ENCODE results near the gene LHFPL6. TPM values are rescaled to one million over a fixed set of nuclear protein-coding genes. Genes with fewer than 3 reads are reported as not detected.

The LHFPL6 gene
- total and polyA plus RNA-seq, 10 of the 15 experiments (the other 5 are each of a cell fraction or from before 2014, with no cell fraction given): 0.11 to 4.6 (median 0.41) TPM

- TF ChIP-seq ATF2 (IDR thresholded peaks at IDR 0.05; ENCODE audit: low read length): no peak
- no peak for TF ChIP-seq NBN (IDR thresholded peaks at IDR 0.05)
- TF ChIP-seq ZNF687 (IDR thresholded peaks at IDR 0.05): no peak
- TF ChIP-seq SRF (IDR thresholded peaks at IDR 0.05; ENCODE audit: low read depth in 2 of 2, low read length in 2 of 2): no peak
- no peak for TF ChIP-seq CHD4 (IDR thresholded peaks at IDR 0.05)
- no peak for TF ChIP-seq MEF2B (IDR thresholded peaks at IDR 0.05; ENCODE audit: partially characterized antibody, poor library complexity, severe bottlenecking)
- no peak for TF ChIP-seq ZBED1 (IDR thresholded peaks at IDR 0.05; ENCODE audit: borderline replicate concordance)
These were observed 145.7 kb downstream of the LHFPL6 start (continued) for GRCh38 chr13:39457274-39457673.

- ChIA-PET RAD21 (ENCODE audit: unreplicated experiment) (no interaction called here), CTCF (no interaction called here), POLR2A (interaction anchor here (0.6 kb wide), 1 partner anchor 9 kb away, joined by 4 read pairs; no protein-coding TSS in a partner anchor), SMC1A (ENCODE audit: uncharacterized antibody, unreplicated experiment) (no interaction called here)
- 43% methylated on average over 4 of the region's 4 CpGs for WGBS (ENCODE audit: insufficient coverage, insufficient replicate concordance, low lambda C conversion rate, missing lambda C conversion rate)
- Histone ChIP-seq H3K27me3 (replicated peaks in 1 of 2; ENCODE audit: control insufficient read depth in 2 of 2, insufficient read depth in 2 of 2, low read length in 1 of 2) (no peaks in the 10 kb centered on the region), H3K79me2 (ENCODE audit: control insufficient read depth, insufficient read depth, low read length) (no peaks in the 10 kb centered on the region), H3K36me3 (ENCODE audit: control insufficient read depth in 2 of 2, insufficient read depth in 2 of 2, low read length in 1 of 2) (no peaks in the 10 kb centered on the region), H2AFZ (ENCODE audit: control insufficient read depth, low read depth, low read length) (no peak overlapping the region), H3K27ac (ENCODE audit: control insufficient read depth, insufficient read depth) (no peak overlapping the region), H3K4me1 (ENCODE audit: control insufficient read depth, insufficient read depth, low read length) (no peaks in the 10 kb centered on the region), H4K20me1 (ENCODE audit: control insufficient read depth, insufficient read depth) (no peaks in the 10 kb centered on the region), H3K9ac (ENCODE audit: control insufficient read depth, insufficient read depth, low read length) (no peak overlapping the region), H3K4me3 (no peak overlapping the region), H3K4me2 (ENCODE audit: control insufficient read depth, insufficient read depth) (no peak overlapping the region), H3K9me3 (replicated peaks; ENCODE audit: control insufficient read depth, insufficient read depth, low read length) (no peaks in the 10 kb centered on the region)
- in situ Hi-C loops (cut with MboI): no loop called here
- intact Hi-C loops (cut with micrococcal nuclease; ENCODE audit: unreplicated experiment): no loop called here
- no peak for DNase-seq (ENCODE audit: low read depth, low spot score)
- ATAC-seq: no peak
- FAIRE-seq: no peak
- BruUV-seq (replicated peaks): no TSS peak
- TF ChIP-seq ZBTB11 (CRISPR knock-in tag; IDR thresholded peaks at IDR 0.05): no peak
- TF ChIP-seq BCLAF1 (IDR thresholded peaks at IDR 0.05): no peak
- TF ChIP-seq YY1 (IDR thresholded peaks at IDR 0.05; ENCODE audit: low read depth, low read length): no peak
- no peak for TF ChIP-seq SMARCA5 (IDR thresholded peaks at IDR 0.05)
These were observed 147.3 kb downstream of the LHFPL6 start for GRCh38 chr13:39455521-39456175.
